ENCODE data around the gene KRT82.

KRT82 gene

DNA sequence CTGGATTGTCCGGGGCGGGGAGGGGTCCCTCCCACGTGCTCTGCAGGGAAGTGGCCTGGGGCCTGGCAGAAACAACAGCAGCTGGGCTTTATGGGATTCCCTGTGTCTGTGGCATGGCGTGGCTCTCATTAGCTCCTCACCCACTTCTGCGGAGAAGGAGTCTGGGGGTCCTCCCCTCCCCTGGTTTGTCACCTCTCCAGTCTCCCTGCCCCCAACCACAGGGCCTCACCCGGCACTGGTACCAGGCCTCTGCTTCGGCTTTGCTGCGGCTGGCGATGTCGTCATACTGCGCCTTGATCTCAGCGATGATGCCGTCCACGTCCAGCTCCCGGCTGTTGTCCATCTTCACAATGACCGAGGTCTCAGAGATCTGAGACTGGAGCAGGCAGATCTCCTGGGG, 6.4 kb downstream of the KRT82 start:
- no peaks in the 10 kb centered on the region for H3K27me3 ChIP-seq (replicated peaks)
- in situ Hi-C loops (cut with HindIII; ENCODE audit: low pct_ligation_motif_present, low sequenced_read_pairs): loop anchor here (25.0 kb wide), 1 partner anchor 463 kb away; no protein-coding TSS in a partner anchor
- TF ChIP-seq, protein P1, sequence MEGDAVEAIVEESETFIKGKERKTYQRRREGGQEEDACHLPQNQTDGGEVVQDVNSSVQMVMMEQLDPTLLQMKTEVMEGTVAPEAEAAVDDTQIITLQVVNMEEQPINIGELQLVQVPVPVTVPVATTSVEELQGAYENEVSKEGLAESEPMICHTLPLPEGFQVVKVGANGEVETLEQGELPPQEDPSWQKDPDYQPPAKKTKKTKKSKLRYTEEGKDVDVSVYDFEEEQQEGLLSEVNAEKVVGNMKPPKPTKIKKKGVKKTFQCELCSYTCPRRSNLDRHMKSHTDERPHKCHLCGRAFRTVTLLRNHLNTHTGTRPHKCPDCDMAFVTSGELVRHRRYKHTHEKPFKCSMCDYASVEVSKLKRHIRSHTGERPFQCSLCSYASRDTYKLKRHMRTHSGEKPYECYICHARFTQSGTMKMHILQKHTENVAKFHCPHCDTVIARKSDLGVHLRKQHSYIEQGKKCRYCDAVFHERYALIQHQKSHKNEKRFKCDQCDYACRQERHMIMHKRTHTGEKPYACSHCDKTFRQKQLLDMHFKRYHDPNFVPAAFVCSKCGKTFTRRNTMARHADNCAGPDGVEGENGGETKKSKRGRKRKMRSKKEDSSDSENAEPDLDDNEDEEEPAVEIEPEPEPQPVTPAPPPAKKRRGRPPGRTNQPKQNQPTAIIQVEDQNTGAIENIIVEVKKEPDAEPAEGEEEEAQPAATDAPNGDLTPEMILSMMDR (IDR thresholded peaks at IDR 0.05; ENCODE audit: low read depth, low read length, missing control alignments): no peak
- H3K27ac ChIP-seq: no peak overlapping the region
- H3K4me3 ChIP-seq (ENCODE audit: low read depth, low read length): no peak overlapping the region
- DNase-seq: no peak
- H3K36me3 ChIP-seq (replicated peaks): no peaks in the 10 kb centered on the region

DNA sequence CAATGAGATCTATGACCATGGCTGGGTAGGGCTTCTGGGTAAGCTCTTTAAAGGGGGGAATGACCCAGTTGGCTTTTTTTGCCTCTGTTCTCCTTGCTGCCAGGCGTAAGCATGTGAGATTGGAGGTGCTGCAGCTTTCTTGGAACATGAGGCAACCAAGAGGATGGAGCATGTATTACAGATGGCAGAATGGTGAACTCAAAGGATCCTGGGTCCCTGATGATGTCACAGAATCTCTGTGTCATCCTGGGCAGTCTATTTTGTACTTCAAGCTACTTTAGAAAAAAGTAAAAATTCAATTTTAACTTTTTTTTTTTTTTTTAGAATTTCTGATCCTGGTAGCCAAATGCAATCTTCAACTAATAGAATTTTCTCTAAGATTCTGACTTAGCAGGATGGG, 8.0 kb downstream of the KRT82 start:
- in situ Hi-C loops (cut with HindIII; ENCODE audit: low pct_ligation_motif_present, low sequenced_read_pairs): loop anchor here (25.0 kb wide), 1 partner anchor 464 kb away; no protein-coding TSS in a partner anchor
- TF ChIP-seq, protein P1 (IDR thresholded peaks at IDR 0.05; ENCODE audit: low read depth, low read length, missing control alignments): no peak
- Histone ChIP-seq H3K27ac (no peak overlapping the region), H3K4me3 (ENCODE audit: low read depth, low read length) (no peak overlapping the region), H3K36me3 (replicated peaks) (no peaks in the 10 kb centered on the region), H3K27me3 (replicated peaks) (no peaks in the 10 kb centered on the region)
- DNase-seq: no peak

DNA sequence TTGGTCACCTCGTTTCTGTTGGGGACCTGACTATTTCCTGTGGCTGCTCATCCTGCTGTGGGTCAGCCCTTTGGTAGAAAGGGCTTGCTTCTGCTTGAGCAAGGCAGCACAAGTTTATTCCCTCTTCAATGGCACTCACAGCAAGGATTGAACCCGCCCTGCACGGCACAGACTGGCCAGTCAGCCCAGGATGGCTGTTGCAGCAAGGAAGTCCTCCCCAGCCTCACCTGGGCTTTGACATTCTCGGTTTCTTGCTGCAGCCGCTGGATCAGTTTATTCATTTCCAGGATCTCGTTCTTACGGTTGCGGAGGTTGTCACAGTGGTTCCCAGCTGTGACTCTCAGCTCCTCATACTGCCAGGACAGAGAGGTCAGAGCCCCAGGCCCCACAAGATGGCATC, 9.5 kb downstream of the KRT82 start:
- no peak for DNase-seq
- Histone ChIP-seq H3K4me3 (ENCODE audit: low read depth, low read length) (no peak overlapping the region), H3K27ac (no peak overlapping the region), H3K27me3 (replicated peaks) (no peaks in the 10 kb centered on the region), H3K36me3 (replicated peaks) (no peaks in the 10 kb centered on the region)
- TF ChIP-seq, protein P1 (IDR thresholded peaks at IDR 0.05; ENCODE audit: low read depth, low read length, missing control alignments): no peak
- in situ Hi-C loops (cut with HindIII; ENCODE audit: low pct_ligation_motif_present, low sequenced_read_pairs): loop anchor here (25.0 kb wide), 1 partner anchor 466 kb away; no protein-coding TSS in a partner anchor

DNA sequence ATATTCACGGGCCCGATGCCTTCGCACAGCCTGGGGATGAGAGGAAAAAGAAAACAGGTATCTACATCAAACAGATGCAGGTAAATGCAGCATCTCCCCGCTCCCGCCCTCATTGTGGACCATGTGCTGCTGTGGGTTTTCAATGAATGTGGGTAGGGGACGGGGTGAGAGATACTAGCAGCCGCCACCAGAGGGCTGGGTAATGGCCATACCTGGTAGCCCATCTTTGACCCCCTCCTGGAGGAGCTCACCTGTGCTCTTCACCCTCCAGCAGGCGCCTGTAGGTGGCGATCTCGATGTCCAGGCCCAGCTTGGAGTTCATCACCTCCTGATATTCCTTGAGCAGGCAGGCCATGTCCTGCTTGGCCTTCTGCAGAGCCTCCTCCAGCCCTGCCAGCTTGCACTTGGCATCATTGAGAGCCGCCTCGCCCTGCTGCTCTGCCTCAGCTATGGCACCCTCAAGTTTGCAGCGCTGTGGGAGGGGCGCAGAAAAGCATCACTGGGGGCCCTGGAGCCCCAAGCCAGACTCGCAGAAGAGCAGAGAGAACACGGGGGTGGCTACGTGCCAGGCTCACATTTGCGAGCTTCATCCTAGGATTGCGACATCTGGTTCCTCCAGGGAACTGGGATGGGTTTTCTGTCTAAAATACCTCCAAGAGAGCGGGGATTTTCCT, 10.2 kb downstream of the KRT82 start:
- in situ Hi-C loops (cut with HindIII; ENCODE audit: low pct_ligation_motif_present, low sequenced_read_pairs): loop anchor here (25.0 kb wide), 1 partner anchor 466 kb away; no protein-coding TSS in a partner anchor
- no peak overlapping the region for H3K27ac ChIP-seq
- no peak for DNase-seq
- H3K4me3 ChIP-seq (ENCODE audit: low read depth, low read length): no peak overlapping the region
- H3K36me3 ChIP-seq (replicated peaks): no peaks in the 10 kb centered on the region
- H3K27me3 ChIP-seq (replicated peaks): no peaks in the 10 kb centered on the region
- TF ChIP-seq, protein P1 (IDR thresholded peaks at IDR 0.05; ENCODE audit: low read depth, low read length, missing control alignments): peak; percentile 55

DNA sequence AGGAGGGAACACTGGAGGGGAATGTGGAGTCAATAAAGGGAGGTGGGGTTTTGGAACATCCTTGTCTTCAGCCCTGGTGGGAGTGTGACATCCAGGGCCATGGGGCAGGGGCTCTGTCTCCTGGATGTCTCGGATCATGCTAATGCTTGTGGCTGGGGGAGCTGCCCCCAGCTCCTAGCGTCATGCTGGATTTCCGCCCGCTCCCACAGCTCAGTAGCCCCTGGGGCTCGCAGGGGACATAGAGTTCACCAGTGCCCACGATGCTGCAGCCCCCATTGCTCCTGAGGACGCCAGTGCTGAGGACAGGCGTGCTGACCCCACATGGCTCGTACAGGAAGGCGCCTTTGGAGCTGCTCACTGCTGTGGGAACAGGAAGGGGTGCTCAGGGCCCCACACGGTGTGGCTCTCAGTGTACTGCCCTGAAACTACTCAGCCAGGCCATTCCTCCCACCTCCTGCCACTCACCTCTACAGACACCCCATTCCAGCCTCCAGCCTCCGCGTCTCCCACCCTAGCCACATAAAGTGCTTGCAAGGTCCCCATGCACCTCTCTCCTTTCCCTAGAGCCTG, 11.2 kb downstream of the KRT82 start:
- H3K27me3 ChIP-seq (replicated peaks): no peaks in the 10 kb centered on the region
- no peaks in the 10 kb centered on the region for H3K36me3 ChIP-seq (replicated peaks)
- in situ Hi-C loops (cut with HindIII; ENCODE audit: low pct_ligation_motif_present, low sequenced_read_pairs): loop anchor here (25.0 kb wide), 1 partner anchor 467 kb away; no protein-coding TSS in a partner anchor
- TF ChIP-seq, protein P1 (IDR thresholded peaks at IDR 0.05; ENCODE audit: low read depth, low read length, missing control alignments): no peak
- H3K27ac ChIP-seq: no peak overlapping the region
- no peak for DNase-seq
- no peak overlapping the region for H3K4me3 ChIP-seq (ENCODE audit: low read depth, low read length)

Data from brain microvascular endothelial cell (primary cell).